Muscle of back (tissue), 11 donors: Measurements from ENCODE around the gene MMAA. TPM values are rescaled to one million over a fixed set of nuclear protein-coding genes. Genes with fewer than 3 reads are reported as not detected.
"Not testable (repeated sequence)": the region's sequence is repeated elsewhere in the genome, so short reads cannot be mapped to it uniquely, and the experiment has no call there.

Source experiments
- DNase-seq, 3 donors: peaks; one replicate each; pipeline versions ENCODE4 v3.0.0 to v3.0.0-alpha.2; 2013
- polyA plus RNA-seq, 10 donors: library from polyadenylated mRNA; unstranded; fragments of 120-200 nt; gene quantifications; one replicate each; pipeline ENCODE4 v1.2.1, GENCODE V29; 2013; ENCODE audit not compliant: insufficient read length in 10 of 10

Gene MMAA
- polyA plus RNA-seq, 10 donors = 5.9 to 8.8 (median 6.5) TPM

DNA sequence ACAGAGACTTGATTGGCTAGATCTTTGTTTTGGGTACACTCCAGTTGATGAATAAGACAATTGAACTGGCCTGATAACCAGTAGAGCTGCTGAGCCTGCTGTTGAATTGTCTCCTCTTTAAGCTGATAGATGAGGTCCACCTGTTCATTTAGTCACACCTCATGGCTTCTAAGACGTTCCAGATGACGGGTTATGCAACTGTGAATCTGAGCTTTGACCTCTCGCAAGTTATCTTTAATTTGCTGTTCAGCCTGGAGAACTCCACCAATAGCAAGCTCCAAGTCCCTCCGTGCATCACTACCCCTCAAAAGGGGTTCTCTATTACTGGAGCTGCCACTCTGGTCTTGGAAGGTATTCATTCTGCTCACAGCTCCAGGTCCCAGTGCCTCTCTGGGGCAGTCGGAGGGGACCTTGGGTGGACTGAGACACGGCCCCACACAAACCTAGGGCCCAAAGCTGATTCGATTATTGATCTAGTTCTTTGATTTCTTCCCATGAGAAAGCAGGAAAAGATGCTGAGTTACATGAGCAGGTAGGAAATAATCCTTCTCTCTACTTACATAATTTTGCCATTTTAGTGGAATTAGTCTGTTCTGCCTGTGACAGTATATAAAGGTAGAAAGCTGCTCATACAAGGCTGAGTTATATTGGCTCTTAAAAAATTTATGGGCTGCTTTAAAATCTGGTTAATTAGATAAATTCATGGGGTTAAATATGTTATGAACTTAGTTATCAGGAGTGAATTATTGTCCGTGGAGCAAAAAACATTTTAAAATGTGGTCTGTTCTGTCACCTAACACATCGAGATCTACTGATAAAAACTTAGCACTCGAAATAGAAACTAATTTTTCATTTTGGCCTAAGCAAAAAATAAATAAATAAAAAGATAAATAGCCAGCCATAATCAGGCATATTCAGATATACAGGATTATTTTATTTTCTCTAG is 6.8 kb downstream of the MMAA start:
- DNase-seq = no peak

DNA sequence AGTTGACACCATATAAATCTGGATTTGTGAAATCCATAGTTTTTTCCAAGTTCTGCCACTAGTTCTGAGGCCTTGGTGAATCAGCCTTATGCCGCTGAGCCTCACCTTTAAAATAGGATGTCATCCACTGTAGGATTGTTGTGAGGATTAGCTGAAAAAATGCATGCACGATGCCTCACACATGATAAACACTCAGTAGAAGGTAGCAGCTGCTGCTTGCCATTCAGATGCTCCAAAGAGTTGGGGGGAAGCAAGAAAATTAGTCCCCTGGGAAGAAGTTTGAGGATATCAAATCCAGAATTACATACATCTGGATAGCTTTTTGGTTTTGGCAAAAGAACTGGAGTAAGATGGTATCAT is 7.4 kb downstream of the MMAA start:
- peak in 1 of 3 donors; percentile 15 for DNase-seq

- peak in 1 of 3 donors; percentile 4 for DNase-seq
Measured at GRCh38 chr4:145635117-145635516, 15.9 kb downstream of the MMAA start.

- DNase-seq = no peak
Measured at GRCh38 chr4:145635630-145636029, 16.4 kb downstream of the MMAA start.

DNA sequence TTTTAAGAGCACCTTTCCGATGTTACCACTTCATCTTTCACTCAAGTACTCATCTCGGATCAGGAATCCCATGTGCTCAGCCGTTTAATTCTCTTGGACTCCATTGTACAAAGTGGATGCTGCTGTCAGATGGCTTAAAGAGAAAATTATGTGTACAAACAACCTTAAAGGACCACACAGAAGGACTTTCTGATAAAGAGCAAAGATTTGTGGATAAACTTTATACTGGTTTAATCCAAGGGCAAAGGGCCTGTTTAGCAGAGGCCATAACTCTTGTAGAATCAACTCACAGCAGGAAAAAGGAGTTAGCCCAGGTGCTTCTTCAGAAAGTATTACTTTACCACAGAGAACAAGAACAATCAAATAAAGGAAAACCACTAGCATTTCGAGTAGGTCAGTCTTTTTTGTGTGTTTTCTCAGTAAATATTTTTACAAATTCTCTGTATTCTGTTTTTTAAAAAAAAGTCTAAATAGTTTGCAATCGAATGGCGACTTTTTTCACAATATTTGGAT is 20.1 kb downstream of the MMAA start:
- no peak for DNase-seq

- peak; percentile 26 to 54 (median 33) for DNase-seq
Measured at GRCh38 chr4:145640236-145640635, 21.1 kb downstream of the MMAA start.

DNA sequence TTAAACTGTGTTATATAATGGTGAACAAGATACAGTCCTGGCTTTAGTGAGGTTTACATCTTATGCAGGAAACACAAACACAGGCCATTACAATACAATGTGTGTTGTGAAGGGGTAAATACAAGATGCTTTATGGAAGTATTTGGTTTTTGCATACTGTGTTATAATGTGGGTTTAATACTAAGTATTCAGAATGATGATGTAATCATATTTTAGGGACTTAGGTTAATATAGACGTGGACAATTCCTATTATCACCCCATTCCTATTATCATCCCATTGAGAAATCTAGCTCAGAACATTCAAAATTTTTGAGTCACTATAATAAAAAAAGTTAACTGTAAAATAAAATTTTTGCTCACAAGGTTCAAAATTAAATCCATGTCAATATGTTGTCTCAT is 24.1 kb downstream of the MMAA start:
- DNase-seq = no peak

DNA sequence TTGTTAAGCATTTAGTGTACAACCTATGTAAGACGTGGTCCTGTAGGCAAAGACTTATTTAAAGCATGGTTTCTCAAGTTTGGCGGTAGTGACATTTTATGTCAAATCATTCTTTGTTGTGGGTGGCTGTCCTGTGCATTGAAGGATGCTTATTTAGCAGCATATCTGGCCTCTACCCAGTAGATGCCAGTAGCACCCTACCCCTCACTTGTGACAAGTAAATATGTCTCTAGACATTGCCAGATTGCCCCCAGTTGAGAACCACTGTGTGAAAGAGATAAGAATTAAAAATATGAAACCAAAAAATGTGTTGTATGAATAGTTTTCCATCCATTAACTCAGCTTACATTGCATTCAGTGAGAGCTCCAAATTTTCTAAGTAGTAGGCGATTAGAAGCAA is 25.5 kb downstream of the MMAA start:
- no peak for DNase-seq

- DNase-seq = no peak
Measured at GRCh38 chr4:145656156-145656555, 37.0 kb downstream of the MMAA start.

GRCh38 chr4:145660064-145660463 is 40.9 kb downstream of the MMAA start:
- no peak for DNase-seq

- no peak for DNase-seq
Measured at GRCh38 chr4:145663194-145663593, 44.0 kb downstream of the MMAA start.

DNA sequence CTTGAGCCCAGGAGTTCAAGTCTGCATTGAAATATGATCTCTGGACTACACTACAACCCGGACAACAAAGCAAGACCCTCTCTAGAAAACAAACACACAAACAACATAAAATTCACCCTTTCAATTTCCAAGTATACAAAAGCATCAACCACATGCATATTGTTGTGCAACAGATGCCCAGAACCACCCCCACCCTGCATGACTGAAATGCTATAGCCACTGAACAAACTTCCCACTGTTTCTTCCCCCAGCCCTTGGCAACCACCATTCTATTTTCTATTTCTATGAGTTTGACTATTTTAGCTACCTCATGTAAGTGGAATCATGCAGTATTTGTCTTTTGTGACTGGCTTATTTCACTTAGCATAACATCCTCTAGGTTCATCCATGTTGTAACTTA is 46.6 kb downstream of the MMAA start:
- DNase-seq = no peak

DNA sequence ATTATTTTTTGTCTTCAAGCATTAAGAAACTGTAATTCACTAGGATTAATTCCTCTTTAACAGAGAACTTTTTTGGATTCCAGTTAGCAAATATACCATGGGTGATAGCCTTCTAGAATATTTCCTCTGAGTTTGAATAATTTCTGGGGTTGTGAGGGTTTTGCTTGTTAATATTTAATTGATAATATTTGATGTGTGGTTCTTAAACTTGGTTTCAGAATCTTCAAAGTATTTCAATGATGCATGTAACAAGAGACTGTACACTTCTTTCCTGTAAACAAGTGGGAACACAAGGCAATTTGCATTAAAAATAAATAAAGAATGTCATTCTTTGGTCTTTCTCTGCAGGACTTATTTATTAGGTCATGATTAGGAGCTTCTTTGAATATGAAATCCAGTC is 51.2 kb downstream of the MMAA start:
- DNase-seq = no peak

- peak; percentile 33 to 77 (median 38) for DNase-seq
Measured at GRCh38 chr4:145679520-145679919, 60.3 kb downstream of the MMAA start.

DNA sequence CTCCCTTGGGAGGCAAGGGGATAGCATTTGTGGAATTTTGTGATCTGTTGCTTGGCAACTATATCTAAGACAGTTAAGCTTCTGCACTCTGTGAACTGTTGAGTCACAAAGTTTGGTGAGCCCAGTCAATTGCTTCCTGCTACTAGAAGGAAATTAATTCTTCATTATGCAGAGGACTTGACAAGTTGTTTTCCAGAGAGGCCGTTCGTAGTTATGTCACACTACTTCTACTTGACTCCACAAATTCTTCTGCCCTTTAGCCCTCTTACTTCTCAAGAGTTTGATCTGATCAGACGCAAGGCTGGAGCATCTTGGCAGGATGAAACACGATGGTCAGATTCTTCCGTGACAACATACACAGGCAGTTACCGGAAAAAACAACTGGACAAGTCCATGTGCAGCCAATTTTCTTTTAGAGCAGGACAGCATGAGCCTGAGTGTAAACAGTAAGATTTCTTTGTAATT is 60.8 kb downstream of the MMAA start, which contains the start of gene C4orf51:
Gene C4orf51, plus strand, starts transcription at position 156 of the 465 bp plus-strand sequence. Its CDS starts 58 bp downstream, at position 214.
- DNase-seq = peak; percentile 27 to 59 (median 45)

DNA sequence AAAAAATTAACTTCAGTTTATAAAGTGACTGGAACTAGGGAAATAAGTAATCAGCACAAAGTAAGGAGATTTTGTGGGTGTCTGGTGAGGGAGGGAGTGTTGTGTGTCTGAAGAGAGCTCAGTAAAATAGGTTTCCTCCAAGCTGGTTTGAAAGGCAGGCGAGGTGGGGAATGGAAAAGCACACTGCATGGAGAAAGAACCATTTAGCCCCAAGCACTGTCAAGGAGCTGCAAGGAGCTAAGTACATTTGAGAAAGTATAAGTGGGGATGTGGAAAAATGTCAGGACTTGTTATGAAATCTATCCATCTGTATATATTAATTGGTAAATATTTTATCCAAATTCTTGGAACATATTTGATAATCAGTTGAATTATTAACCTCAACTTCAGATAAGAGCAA is 61.7 kb downstream of the MMAA start:
- no peak for DNase-seq

DNA sequence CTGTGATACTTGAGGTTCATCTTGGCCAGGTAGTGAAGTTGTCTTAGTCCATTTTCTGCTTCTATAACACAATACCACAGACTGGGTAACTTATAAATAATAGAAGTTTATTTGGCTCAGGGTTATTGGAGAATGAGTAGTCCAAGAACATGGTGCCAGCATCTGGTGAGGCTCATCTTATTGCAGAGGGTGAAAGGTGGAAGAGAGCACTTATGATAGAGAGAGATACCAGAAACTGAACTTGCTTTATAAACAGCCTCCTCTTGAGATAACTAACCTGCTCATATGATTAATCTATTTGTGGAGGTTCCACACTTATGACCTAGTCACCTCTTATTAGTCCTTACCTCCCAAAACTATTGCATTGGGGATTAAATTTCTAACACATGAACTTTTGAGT is 62.3 kb downstream of the MMAA start:
- DNase-seq = no peak

DNA sequence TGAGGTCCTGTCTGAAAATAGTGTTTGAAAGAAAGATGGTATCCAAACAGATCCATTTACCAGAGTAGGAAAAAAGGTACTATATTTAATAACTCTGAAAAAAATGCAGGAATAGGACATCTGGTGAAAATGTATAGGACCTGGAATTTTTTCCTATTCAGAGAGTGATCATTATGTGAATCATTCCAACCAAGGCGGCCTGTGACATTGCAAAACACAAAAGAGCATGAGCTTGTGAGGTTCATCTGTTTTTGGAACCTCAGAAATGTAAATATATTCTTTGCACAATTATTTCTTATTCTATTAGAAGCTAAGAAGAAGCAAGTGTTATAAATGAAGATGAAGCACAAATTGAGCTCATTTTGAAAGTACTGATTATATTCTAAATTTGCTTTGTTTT is 62.8 kb downstream of the MMAA start:
- DNase-seq = peak in 1 of 3 donors; percentile 1

DNA sequence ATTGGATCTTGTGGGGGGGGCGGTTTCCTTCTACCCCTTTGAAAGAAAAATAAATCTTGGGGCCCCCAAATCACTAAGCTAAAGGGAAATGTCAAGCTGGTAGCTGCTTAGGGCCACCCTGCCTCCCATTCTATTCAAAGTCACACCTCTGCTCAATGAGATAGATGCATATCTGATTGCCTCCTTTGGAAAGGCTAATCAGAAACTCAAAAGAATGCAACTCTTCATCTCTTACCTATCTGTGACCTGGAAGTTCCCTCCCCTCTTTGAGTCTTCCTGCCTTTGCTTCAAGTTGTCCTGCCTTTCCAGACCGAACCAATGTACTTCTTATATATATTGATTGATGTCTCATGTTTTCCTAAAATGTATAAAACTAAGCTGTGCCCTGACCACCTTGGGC is 67.8 kb downstream of the MMAA start:
- DNase-seq = no peak

- DNase-seq = no peak
Measured at GRCh38 chr4:145690610-145691009, 71.4 kb downstream of the MMAA start.

- DNase-seq = not testable (repeated sequence)
Measured at GRCh38 chr4:145691416-145691815, 72.2 kb downstream of the MMAA start.

DNA sequence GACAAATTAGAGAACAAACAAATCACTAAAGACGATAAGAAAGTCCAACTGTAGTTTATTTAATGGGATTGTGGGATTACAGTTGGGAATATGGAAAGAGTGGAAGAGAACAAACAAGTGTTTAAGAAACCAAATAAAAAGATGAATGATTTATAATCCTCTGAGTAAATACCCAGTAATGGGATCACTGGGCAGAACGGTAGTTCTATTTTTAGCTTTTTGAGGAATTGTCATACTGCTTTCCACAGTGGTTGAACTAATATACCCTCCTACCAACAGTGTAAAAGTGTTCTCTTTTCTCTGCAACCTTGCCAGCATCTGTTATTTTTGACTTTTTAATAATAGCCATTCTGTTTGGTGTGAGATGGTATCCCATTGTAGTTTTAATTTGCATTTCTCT is 75.7 kb downstream of the MMAA start:
- no peak for DNase-seq

DNA sequence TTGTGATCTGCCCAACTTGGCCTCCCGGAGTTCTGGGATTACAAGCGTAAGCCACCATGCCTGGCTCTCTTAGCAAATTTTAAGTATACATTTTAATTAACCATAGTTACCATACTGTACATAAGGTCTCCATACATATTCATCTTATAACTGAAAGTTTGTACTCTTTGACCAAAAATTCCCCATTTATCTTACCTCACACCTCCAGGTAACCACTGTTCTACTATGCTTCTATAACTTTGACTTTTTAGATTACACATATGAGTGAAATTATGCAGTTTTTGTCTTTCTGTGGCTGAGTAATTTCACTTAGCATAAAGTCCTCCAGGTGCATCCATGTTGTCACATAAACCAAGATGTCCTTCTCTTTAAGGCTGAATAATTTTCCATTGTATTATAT is 78.1 kb downstream of the MMAA start:
- no peak for DNase-seq
